Muscle layer of duodenum (tissue), 2 donors: ENCODE measurements around the gene OR2T34.
"Not testable (repeated sequence)": the region's sequence is repeated elsewhere in the genome, so short reads cannot be mapped to it uniquely, and the experiment has no call there.

ENCODE experiments used
- H3K27ac ChIP-seq: one replicate; pipeline ENCODE4 v1.7.0; 2013; ENCODE audit warnings: mild to moderate bottlenecking, low read length
- H3K27me3 ChIP-seq: one replicate; pipeline ENCODE4 v1.7.0; 2013; ENCODE audit warnings: low read depth, mild to moderate bottlenecking, control low read depth, low read length
- H3K36me3 ChIP-seq, 2 donors: one replicate each; pipeline ENCODE4 v1.7.0; 2013; ENCODE audit warnings: low read length in 2 of 2, control low read depth in 1 of 2, mild to moderate bottlenecking in 1 of 2; ENCODE audit not compliant: insufficient read depth in 2 of 2, control insufficient read depth in 1 of 2
- H3K4me1 ChIP-seq, 2 donors: one replicate each; pipeline ENCODE4 v1.7.0; 2013; ENCODE audit warnings: low read length in 2 of 2, mild to moderate bottlenecking in 2 of 2, control low read depth in 1 of 2, moderate library complexity in 1 of 2; ENCODE audit not compliant: insufficient read depth in 2 of 2, control insufficient read depth in 1 of 2
- H3K4me3 ChIP-seq, 2 donors: one replicate each; pipeline ENCODE4 v1.7.0; 2013; ENCODE audit warnings: low read length in 2 of 2, low read depth in 1 of 2, mild to moderate bottlenecking in 1 of 2
- H3K9me3 ChIP-seq, 2 donors: one replicate each; pipeline ENCODE4 v1.7.0; 2013; ENCODE audit warnings: low read length in 2 of 2, control low read depth in 1 of 2, mild to moderate bottlenecking in 1 of 2; ENCODE audit not compliant: control insufficient read depth in 1 of 2
- donor health status: healthy.

OR2T34 gene, protein sequence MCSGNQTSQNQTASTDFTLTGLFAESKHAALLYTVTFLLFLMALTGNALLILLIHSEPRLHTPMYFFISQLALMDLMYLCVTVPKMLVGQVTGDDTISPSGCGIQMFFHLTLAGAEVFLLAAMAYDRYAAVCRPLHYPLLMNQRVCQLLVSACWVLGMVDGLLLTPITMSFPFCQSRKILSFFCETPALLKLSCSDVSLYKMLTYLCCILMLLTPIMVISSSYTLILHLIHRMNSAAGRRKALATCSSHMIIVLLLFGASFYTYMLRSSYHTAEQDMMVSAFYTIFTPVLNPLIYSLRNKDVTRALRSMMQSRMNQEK

DNA sequence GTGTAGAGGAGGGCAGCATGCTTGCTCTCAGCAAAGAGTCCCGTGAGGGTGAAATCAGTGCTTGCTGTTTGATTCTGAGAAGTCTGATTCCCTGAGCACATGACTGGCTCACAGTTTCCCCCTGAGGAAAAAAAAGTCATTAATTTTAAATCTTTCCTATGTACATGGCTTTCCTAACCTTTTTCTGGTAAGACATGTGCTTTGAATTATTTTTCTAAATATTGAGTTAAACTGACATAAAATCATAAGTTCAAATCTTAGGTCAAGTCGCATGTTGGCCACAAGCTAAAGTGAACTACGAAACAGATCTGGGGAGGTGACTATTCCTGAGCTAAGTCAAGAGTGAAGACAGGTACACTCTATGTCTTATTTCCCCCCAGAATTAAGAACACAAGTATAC is at the start of gene OR2T34:
Gene OR2T34 (minus strand): TSS at position 101 of the 400 bp plus-strand sequence. CDS start 0 bp downstream, at position 101.
- H3K27me3 ChIP-seq, H3K4me3 ChIP-seq, H3K36me3 ChIP-seq, H3K9me3 ChIP-seq, H3K4me1 ChIP-seq, H3K27ac ChIP-seq: not testable (repeated sequence)

DNA sequence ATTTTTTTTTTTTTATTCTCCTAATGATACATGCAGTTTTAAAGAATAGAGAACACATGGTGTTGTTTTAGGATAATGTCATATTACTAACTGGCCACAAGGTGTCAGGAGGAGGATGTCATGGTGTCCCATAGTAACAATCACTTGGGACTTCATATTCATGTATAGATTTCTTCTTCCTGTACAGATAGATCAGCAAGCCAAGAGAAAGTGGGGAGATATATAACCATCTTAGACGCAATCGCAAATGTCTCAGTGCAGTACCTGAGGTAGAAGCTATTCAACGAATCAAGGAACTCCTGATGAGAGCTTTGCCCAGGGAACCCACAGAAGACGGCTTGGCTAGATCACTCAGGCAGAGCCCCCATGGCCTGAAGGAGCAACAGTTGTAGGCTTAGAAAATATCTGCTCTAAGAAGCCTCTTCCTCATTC is 48.0 kb upstream of the OR2T34 start:
- Histone ChIP-seq H3K27me3 (no peaks in the 10 kb centered on the region), H3K9me3 (no peaks in the 10 kb centered on the region), H3K36me3 (no peaks in the 10 kb centered on the region), H3K4me1 (no peaks in the 10 kb centered on the region), H3K4me3 (no peak overlapping the region), H3K27ac (no peak overlapping the region)

DNA sequence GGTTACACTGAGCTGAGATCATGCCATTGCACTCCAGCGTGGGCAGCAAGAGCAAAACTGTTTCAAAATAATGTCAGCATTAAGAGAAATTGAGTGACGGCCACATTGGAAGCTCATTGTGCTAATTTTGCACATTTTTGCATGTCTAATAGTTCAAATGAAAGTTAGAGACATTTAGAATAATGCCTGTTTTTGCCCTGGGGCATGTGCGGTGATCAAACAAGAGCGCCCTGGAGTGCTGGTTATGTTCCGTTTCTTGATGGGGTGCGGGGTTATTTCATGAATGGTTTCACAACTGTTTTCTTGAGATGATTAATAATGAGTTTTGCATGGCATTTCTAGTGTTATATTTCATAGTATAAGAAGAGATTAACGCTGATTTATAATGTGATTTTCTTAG is 47.2 kb upstream of the OR2T34 start:
- H3K27ac ChIP-seq, result no peak overlapping the region
- no peaks in the 10 kb centered on the region for H3K36me3 ChIP-seq
- no peaks in the 10 kb centered on the region for H3K9me3 ChIP-seq
- no peaks in the 10 kb centered on the region for H3K4me1 ChIP-seq
- no peaks in the 10 kb centered on the region for H3K27me3 ChIP-seq
- H3K4me3 ChIP-seq, result no peak overlapping the region

DNA sequence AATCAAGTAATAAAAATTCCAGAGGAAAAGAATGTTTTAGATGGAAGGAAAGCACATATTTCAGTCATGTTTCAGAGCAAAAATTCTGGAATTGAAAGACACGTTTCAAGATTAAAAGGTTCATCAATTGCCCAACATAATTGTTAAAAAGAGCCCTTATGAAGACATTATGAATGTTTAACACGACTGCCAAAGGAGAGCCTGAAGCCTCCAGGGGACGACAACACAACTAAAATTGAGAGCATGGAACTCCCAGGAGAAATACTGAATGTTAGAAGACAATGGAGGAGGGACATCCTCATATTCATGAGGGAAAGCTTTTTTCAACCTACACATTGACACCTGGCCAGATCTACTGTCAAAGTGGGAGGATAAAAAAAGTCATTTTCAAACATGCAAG is 44.3 kb upstream of the OR2T34 start:
- H3K36me3 ChIP-seq, result no peaks in the 10 kb centered on the region
- no peaks in the 10 kb centered on the region for H3K27me3 ChIP-seq
- no peak overlapping the region for H3K4me3 ChIP-seq
- H3K4me1 ChIP-seq, result no peaks in the 10 kb centered on the region
- H3K9me3 ChIP-seq, result no peaks in the 10 kb centered on the region
- no peak overlapping the region for H3K27ac ChIP-seq

DNA sequence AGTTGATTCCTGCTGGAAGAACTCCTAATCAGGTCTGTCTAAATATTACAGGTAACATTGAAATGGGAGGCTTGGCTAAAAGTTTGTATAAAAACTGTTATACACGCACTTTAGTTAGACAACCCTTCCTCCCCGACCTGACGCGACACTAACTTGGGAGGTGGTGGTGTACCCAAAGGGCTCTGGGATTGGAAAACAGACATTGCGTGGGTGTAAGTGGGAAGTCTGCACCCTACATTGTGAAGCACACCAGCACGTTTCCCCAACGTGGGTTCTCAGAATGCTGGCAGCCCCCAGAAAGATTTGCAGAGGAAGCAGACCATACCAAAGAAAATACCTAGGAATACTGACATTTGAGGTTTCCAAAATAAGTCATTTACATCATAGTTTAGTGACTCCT is 43.6 kb upstream of the OR2T34 start:
- Histone ChIP-seq H3K4me1 (no peaks in the 10 kb centered on the region), H3K9me3 (no peaks in the 10 kb centered on the region), H3K36me3 (no peaks in the 10 kb centered on the region), H3K4me3 (no peak overlapping the region), H3K27ac (no peak overlapping the region), H3K27me3 (no peaks in the 10 kb centered on the region)

DNA sequence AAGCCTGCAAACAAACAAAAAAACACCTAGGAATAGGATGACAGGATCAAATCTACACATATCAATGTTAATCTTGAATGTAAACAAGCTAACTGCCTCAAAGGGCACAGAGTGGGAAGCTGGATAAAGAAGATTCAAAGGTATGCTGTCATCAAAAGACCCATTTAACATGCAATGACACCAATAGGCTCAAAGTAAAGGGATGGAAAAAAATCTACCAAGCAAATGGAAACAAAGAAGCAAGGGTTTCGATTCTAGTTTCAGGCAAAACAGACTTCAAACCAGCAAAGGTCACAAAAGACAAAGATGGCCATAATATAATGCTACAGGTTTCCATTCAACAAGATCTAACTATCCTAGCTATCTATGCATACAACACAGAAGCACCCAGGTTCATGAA is 39.2 kb upstream of the OR2T34 start:
- no peaks in the 10 kb centered on the region for H3K9me3 ChIP-seq
- H3K4me3 ChIP-seq, result no peak overlapping the region
- no peaks in the 10 kb centered on the region for H3K27me3 ChIP-seq
- H3K36me3 ChIP-seq, result no peaks in the 10 kb centered on the region
- no peak overlapping the region for H3K27ac ChIP-seq
- no peaks in the 10 kb centered on the region for H3K4me1 ChIP-seq

DNA sequence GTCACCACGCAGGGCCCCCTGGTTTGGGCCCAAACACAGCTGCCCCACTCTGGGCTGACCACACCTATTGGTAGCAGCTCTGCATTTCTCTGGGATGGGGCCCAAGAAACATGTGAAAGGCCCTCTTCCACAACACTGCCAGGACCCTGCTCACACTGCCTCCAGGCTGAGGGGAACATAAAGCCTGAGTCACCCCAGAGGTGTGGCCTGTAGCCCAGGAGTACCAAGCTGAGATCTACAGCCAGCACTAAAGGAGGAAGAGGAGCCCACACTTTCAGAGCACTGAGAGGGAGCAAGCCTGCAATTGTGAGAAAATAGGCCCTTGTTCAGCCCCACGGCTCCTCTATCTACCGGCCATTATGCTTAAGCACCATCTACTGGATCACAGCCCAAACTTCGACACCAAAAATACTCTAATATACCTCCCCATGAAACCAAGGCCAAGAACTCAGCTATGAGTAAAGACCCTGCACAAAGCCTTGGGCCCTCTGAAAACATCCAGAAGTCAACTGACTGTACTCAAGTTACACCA is 37.4 kb upstream of the OR2T34 start:
- H3K27ac ChIP-seq, result no peak overlapping the region
- no peak overlapping the region for H3K4me3 ChIP-seq
- H3K9me3 ChIP-seq, result no peaks in the 10 kb centered on the region
- H3K27me3 ChIP-seq, result no peaks in the 10 kb centered on the region
- H3K36me3 ChIP-seq, result no peaks in the 10 kb centered on the region
- no peaks in the 10 kb centered on the region for H3K4me1 ChIP-seq

- Histone ChIP-seq H3K27ac (no peak overlapping the region), H3K36me3 (no peaks in the 10 kb centered on the region), H3K9me3 (no peaks in the 10 kb centered on the region), H3K4me3 (no peak overlapping the region), H3K27me3 (no peaks in the 10 kb centered on the region), H3K4me1 (no peaks in the 10 kb centered on the region)
Measured at GRCh38 chr1:248610301-248610700, 35.7 kb upstream of the OR2T34 start.

- Histone ChIP-seq H3K27ac (no peak overlapping the region), H3K4me1 (no peaks in the 10 kb centered on the region), H3K27me3 (no peaks in the 10 kb centered on the region), H3K36me3 (no peaks in the 10 kb centered on the region), H3K4me3 (no peak overlapping the region), H3K9me3 (no peaks in the 10 kb centered on the region)
Measured at GRCh38 chr1:248599396-248599795, 24.8 kb upstream of the OR2T34 start.

DNA sequence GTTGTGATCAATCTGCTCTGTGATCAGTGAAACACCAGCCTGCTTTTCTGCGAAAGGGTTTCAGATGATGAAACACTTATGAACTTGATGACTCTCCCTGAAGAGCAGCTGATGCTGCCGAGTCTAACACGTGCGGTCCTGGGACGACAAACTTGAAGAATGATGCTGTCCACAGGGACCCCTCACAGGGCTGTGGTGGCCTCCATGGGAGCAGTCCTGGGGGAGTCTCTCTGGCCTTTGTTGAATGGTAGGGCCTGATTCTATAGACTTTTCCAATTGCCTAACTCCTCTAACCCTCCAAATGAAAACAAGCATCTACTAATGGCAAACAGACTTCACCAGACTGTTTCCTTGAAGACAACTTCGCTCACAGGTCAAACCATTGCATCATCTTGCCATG is 23.0 kb upstream of the OR2T34 start, which contains the start of gene OR2T10:
Gene OR2T10 (minus strand): TSS at position 112 of the 400 bp plus-strand sequence. CDS start 3,932 bp downstream, outside the sequence.
- no peaks in the 10 kb centered on the region for H3K36me3 ChIP-seq
- no peak within 1 kb of the TSS for H3K4me3 ChIP-seq
- no peaks in the 10 kb centered on the region for H3K9me3 ChIP-seq
- no peaks in the 10 kb centered on the region for H3K4me1 ChIP-seq
- no peaks in the 10 kb centered on the region for H3K27me3 ChIP-seq
- H3K27ac ChIP-seq, result no peak within 1 kb of the TSS

GRCh38 chr1:248596615-248597014 is 22.1 kb upstream of the OR2T34 start:
- H3K4me1 ChIP-seq, result no peaks in the 10 kb centered on the region
- no peak overlapping the region for H3K27ac ChIP-seq
- H3K4me3 ChIP-seq, result no peak overlapping the region
- no peaks in the 10 kb centered on the region for H3K36me3 ChIP-seq
- H3K9me3 ChIP-seq, result no peaks in the 10 kb centered on the region
- H3K27me3 ChIP-seq, result no peaks in the 10 kb centered on the region

GRCh38 chr1:248593226-248593625 is 18.7 kb upstream of the OR2T34 start:
- Histone ChIP-seq H3K27ac (no peak overlapping the region), H3K36me3 (no peaks in the 10 kb centered on the region), H3K4me3 (no peak overlapping the region), H3K27me3 (no peaks in the 10 kb centered on the region), H3K4me1 (no peaks in the 10 kb centered on the region), H3K9me3 (no peaks in the 10 kb centered on the region)
